Stimulated activated CD4-positive, alpha-beta T cell treated with anti-CD3 and anti-CD28 coated beads, Interleukin-2, amount 100 ng/mL, for 24 hours (primary cell): ENCODE measurements around the gene CDH12.
"Not testable (repeated sequence)": the region's sequence is repeated elsewhere in the genome, so short reads cannot be mapped to it uniquely, and the experiment has no call there.

ENCODE experiments used
- DNase-seq, 2 donors: peaks; one replicate each; pipeline ENCODE4 v3.0.0-alpha.2; 2020

CDH12 gene

DNA sequence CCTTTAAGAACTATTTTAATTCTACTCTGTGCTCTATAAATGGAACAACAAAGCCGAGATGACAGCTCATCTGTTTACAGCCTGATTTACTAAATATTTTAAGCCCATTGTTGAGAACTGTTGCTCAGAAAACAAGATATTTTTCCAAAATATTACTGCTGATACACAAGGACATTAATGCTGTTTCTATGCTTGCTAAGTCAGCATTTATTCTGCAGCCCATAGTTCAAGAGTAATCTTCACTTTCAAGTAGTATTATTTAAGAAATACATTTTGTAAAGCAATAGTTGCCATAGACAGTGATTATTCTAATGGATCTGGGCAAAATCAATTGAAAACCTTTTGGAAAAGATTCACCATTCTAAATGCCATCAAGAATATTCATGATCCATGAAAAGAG lies 208.3 kb downstream of the CDH12 start:
- DNase-seq = no peak

DNA sequence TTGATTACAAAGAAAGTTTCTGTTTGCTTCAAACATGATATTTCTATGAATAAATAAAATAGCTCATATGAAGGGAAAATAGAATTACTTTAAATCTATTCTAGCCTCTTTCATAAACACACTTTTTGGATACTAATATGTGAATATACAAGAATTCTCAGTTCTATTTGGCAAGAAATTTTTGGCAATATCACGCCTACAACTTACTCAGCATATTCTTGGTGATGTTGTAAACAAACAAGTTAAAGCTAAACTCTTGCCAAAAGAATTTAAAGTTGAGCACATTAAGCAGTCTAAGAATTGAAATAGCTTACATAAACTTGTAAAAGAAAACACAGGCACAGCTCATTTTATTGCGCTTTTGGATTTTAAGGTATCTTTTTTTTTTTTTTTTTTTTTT lies 209.8 kb downstream of the CDH12 start:
- DNase-seq = no peak

DNA sequence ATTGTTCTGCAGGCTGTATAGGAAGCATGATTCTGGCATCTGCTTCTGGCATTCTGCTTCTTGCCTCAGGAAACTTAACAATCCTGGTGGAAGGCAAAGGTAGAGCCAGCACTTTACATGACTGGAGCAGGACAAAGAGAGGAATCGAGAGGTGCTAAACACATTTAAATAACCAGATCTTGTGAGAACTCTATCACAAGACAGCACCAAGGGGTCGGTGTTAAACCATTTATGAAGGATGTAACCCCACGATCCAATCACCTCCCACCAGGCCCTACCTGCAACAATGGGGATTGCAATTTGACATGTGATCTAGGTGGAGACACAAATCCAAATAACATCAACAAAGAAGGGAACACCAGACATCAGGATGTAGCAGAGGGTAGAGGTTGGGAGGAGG lies 221.5 kb downstream of the CDH12 start:
- no peak for DNase-seq

- DNase-seq = no peak
These were observed 226.1 kb downstream of the CDH12 start for GRCh38 chr5:22627029-22627428.

GRCh38 chr5:22625451-22625850 lies 227.7 kb downstream of the CDH12 start:
- DNase-seq = no peak

DNA sequence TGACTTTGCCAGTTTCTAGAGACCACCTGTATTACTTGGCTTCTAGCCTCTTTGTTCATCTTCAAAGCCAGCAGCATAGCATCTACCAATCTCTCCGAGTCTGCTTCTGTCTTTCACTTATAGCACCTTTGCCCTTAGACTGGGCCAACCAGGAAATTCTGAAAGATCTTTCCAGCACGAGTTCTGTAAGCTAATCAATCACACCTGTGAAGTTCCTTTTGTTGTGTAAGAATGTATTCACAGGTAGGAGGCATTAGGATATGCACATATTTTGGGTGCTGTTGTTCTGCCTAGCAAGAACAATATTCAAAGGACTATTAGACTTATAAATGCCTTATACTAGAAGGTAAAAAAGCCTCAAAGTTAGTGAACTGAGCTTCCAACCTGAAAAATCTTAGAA lies 232.1 kb downstream of the CDH12 start:
- no peak for DNase-seq

DNA sequence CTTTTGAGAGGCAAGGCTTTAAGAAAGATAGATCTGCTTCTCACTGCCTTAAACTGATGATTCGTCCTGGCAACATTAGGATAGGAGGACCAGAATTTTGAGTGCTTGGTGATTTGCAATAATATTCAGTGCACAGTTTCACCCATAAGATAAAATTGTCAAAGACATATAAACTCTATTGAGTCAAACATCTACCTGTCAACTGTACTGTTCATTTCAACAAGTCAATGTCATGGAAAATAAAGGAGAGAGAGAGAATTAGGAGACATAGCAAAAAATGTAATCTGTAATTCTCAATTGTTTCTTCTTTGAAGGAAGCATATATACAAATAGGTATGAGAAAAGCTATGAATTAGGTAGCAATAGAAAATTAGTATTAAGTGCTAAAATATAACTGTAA lies 237.2 kb downstream of the CDH12 start:
- no peak for DNase-seq

DNA sequence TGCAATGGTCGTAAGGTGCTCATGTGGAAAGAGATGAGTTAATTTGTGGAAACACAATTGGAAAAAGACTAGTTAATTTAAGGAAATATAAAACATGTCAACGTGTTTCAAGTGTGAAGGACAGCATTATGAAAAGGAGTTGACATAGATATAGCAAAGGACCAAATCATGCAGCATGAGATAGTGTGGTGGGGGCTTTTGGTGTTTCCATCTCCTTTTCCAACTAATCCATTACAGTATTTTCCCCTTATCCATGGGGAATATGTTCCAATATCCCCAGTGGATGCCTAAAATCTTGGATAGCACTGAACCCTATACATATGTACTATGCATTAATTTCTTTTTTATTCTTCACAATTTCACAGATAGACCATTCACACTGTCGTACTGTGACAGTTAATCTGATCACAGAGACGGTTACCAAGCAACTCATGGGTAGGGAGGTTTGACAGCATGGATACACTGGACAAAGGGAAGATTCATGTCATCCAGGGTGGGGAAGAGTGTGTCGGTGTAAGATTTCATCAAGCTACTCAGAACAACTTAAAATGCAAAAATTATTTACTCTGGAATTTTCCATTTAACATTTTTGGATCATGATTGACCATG lies 238.6 kb downstream of the CDH12 start:
- DNase-seq = no peak

- DNase-seq = no peak
These were observed 240.2 kb downstream of the CDH12 start for GRCh38 chr5:22612928-22613327.

GRCh38 chr5:22611327-22611726 lies 241.8 kb downstream of the CDH12 start:
- DNase-seq = no peak

- DNase-seq = not testable (repeated sequence)
These were observed 245.6 kb downstream of the CDH12 start for GRCh38 chr5:22607498-22607897.

- no peak for DNase-seq
These were observed 247.7 kb downstream of the CDH12 start for GRCh38 chr5:22605473-22605872.

- no peak for DNase-seq
These were observed 248.4 kb downstream of the CDH12 start for GRCh38 chr5:22604711-22605110.

GRCh38 chr5:22598796-22599195 lies 254.3 kb downstream of the CDH12 start:
- DNase-seq = no peak

GRCh38 chr5:22596404-22596970 lies 256.7 kb downstream of the CDH12 start:
- no peak for DNase-seq

- DNase-seq = no peak
These were observed 258.7 kb downstream of the CDH12 start for GRCh38 chr5:22594491-22594890.

DNA sequence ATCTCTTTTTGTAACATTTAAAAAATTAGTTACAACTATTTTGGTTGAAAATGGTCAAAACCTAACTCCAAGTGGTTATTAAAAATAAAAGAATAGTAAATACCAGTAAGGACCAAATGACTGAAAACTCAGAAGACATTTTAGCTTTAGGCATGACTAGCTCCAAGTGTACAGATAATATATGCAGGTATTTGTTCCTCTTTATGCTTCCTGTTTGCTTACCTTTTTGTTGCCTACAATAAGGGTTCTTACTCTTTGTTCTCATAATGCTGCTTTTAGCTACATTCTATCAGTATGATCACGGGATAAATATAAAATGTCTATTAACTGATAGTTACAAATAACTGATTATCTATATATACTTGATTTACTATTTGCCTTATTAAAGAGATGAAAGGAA lies 259.6 kb downstream of the CDH12 start:
- DNase-seq = no peak

GRCh38 chr5:22591461-22591860 lies 261.7 kb downstream of the CDH12 start:
- DNase-seq = no peak

- DNase-seq = no peak
These were observed 262.4 kb downstream of the CDH12 start for GRCh38 chr5:22590677-22591268.

GRCh38 chr5:22577711-22578110 lies 275.4 kb downstream of the CDH12 start:
- no peak for DNase-seq

- no peak for DNase-seq
These were observed 276.1 kb downstream of the CDH12 start for GRCh38 chr5:22577006-22577405.

DNA sequence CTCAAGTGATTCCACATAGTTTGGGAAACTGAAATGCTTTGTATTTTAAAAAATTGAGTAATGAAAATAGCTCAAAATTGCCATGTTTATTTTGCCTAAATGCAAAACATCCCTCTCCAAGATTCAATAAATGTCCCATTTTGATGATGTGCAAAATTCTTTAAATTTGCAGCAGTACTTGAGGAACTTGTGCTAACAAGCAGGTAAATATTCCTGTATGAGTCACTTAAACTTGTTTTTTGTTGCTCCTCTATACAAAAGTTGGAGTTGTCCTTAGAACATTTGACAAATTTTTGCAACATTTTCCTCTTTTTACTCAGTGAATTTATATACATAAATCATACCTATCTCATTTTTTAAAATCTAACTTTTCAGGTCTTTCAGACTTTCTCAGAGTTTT lies 280.2 kb downstream of the CDH12 start:
- no peak for DNase-seq

DNA sequence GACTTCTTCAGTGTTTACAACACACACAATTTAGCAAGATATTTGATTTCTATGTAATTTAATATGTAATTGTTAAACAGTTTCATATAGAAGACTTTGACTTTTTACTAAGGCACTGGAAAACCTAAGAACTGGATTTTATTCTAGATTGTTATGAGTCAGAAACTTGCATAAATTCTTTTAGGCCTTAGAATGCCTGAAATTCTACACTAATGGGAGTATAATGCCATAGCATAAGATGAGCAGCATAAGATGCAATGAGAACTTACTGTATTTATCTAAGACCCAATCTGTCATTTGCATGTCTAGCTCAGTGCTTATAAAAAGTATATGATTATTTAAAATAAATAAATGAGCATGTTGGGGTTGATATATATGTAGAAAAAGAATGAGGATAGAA lies 285.2 kb downstream of the CDH12 start:
- DNase-seq = no peak

DNA sequence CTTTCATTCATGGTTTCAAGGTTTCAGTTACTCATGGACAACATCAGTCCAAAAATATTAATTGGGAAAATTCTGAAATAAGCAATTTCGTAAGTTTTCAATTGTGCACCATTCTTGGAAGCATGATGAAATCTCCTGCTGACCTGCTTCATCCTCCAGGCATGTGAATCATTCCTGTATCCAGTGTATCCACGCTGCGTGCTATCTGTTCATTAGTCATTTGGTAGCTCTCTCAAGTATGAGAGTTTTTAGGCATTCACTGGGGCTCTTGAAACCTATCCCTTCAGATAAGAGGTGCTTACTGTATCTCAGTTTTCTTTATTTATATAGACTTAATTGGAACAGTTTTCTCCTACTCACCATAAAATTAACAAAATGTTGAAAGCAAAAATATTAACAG lies 293.0 kb downstream of the CDH12 start:
- no peak for DNase-seq

DNA sequence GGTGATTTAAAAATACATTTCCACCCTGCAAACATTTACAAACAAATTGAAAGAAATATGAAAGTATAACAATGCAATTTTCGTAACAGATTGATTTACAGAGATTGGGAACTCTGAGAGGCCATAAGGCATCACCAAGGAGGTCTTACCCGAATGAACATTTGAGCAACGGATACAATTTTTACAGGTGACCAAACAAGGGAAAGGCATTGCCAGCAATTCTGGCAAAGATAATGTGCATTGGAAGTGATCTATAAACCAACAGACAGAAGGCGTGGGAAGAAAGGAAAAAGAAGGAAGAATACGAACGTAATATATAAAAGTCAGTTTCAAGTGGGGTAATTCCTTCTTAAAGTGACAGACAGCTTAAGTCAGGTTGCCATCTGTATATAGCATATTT lies 295.9 kb downstream of the CDH12 start:
- DNase-seq = no peak
